Endothelial cell of umbilical vein (primary cell): ENCODE measurements around the gene TMEM132A. TPM values are rescaled to one million over a fixed set of nuclear protein-coding genes. Genes with fewer than 3 reads are reported as not detected.

Experiments used
- BruUV-seq: library from RNA; stranded (reverse); fragments of 400-500 nt; replicated peaks from 2 replicates; lab custom pipeline; 2021; lab: Mats Ljungman, UMichigan
- CTCF ChIA-PET: fragments of 300-600, 350-600 bp; sonication (Branson Sonifier 250); formaldehyde crosslinking; loops from one replicate; lab custom pipeline; 2021; ENCODE audit warnings: antibody characterized with exemption, inconsistent platforms; lab: Charles Lee
- POLR2A ChIA-PET: fragments of 300-600, 350-600 bp; sonication (Branson Sonifier 250); formaldehyde crosslinking; loops from one replicate; lab custom pipeline; 2021; ENCODE audit warnings: antibody characterized with exemption, inconsistent platforms; lab: Charles Lee
- DNase-seq: peaks from one replicate; pipeline ENCODE4 v3.0.0-alpha.2; 2011; ENCODE audit warnings: low read depth, low spot score
- FAIRE-seq: peaks from 2 replicates; lab custom pipeline; 2011; peaks lifted over from hg19 to GRCh38; lab: Jason Lieb, UNC
- H2AFZ ChIP-seq: 2 replicates; pipeline ENCODE4 v1.6.0; 2012; ENCODE audit warnings: low read depth, low read length, control low read depth, inconsistent platforms
- H3K27ac ChIP-seq: 2 replicates; pipeline ENCODE4 v1.5.1; 2011; ENCODE audit warnings: low read depth, mild to moderate bottlenecking, control low read depth, low read length, moderate library complexity; ENCODE audit not compliant: insufficient read depth
- H3K27me3 ChIP-seq, 2 experiments: 2 replicates each; pipeline versions ENCODE4 v1.6.0 to v1.6.1; 2011; ENCODE audit warnings: low read length in 2 of 2, mixed read lengths in 1 of 2; ENCODE audit not compliant: control insufficient read depth in 2 of 2, insufficient read depth in 2 of 2
- H3K36me3 ChIP-seq, 2 experiments: 2 replicates in 1 of 2; 3 replicates in 1 of 2; pipeline ENCODE4 v1.5.1; 2011; ENCODE audit warnings: low read length in 2 of 2, mild to moderate bottlenecking in 1 of 2, moderate library complexity in 1 of 2; ENCODE audit not compliant: control insufficient read depth in 2 of 2, insufficient read depth in 2 of 2; ENCODE audit errors: extremely low read depth in 1 of 2
- H3K4me1 ChIP-seq: 3 replicates; pipeline ENCODE4 v1.5.1; 2011; ENCODE audit warnings: mild to moderate bottlenecking, low read length; ENCODE audit not compliant: control insufficient read depth, insufficient read depth; ENCODE audit errors: extremely low read depth
- H3K4me2 ChIP-seq: 2 replicates; pipeline ENCODE4 v1.6.1; 2011; ENCODE audit warnings: low read length, control low read depth, mixed read lengths; ENCODE audit not compliant: insufficient read depth
- H3K4me3 ChIP-seq, 3 experiments: fragments of 200-600 bp in 1 of 3; sonication (generic), shearing (Covaris generic) in 1 of 3; replicated peaks in 1 of 3; 2 replicates each; pipeline ENCODE4 v1.5.1; 2011 to 2016; ENCODE audit warnings: control low read depth in 3 of 3, low read length in 3 of 3, mild to moderate bottlenecking in 2 of 3, inconsistent platforms in 1 of 3, low read depth in 1 of 3, moderate library complexity in 1 of 3; ENCODE audit not compliant: insufficient read depth in 1 of 3
- H3K79me2 ChIP-seq: 2 replicates; pipeline ENCODE4 v1.6.0; 2012; ENCODE audit warnings: low read length, inconsistent platforms; ENCODE audit not compliant: control insufficient read depth, insufficient read depth
- H3K9ac ChIP-seq: replicated peaks from 2 replicates; pipeline ENCODE3; 2011; ENCODE audit warnings: low read length, control low read depth; ENCODE audit not compliant: insufficient read depth; ENCODE audit errors: extremely low read depth
- H3K9me1 ChIP-seq: replicated peaks from 3 replicates; pipeline ENCODE4 v1.6.0; 2011; ENCODE audit warnings: mild to moderate bottlenecking, low read length; ENCODE audit not compliant: control insufficient read depth, insufficient read depth; ENCODE audit errors: extremely low read depth
- H3K9me3 ChIP-seq: replicated peaks from 2 replicates; pipeline ENCODE4 v1.5.1; 2012; ENCODE audit warnings: low read length, inconsistent platforms; ENCODE audit not compliant: control insufficient read depth, insufficient read depth
- H4K20me1 ChIP-seq: replicated peaks from 2 replicates; pipeline ENCODE3; 2011; ENCODE audit warnings: mild to moderate bottlenecking, low read length; ENCODE audit not compliant: control insufficient read depth, insufficient read depth; ENCODE audit errors: extremely low read depth
- CTCF ChIP-seq, 2 donors: IDR thresholded peaks; 1 replicate in 1 of 2; 2 replicates in 1 of 2; pipeline ENCODE4 v1.5.1; 2011; ENCODE audit warnings: low read length in 2 of 2, mild to moderate bottlenecking in 2 of 2, moderate library complexity in 2 of 2, control low read depth in 1 of 2, inconsistent platforms in 1 of 2, low read depth in 1 of 2; ENCODE audit not compliant: insufficient read depth in 1 of 2; ENCODE audit errors: extremely low read depth in 1 of 2
- EZH2 ChIP-seq: IDR thresholded peaks from 2 replicates; pipeline ENCODE4 v1.6.1; 2012; ENCODE audit warnings: borderline replicate concordance, low read depth, mild to moderate bottlenecking, moderate library complexity, low read length, inconsistent platforms; ENCODE audit not compliant: severe bottlenecking
- FOS ChIP-seq: IDR thresholded peaks from 2 replicates; pipeline ENCODE4 v1.6.1; 2011; ENCODE audit warnings: mild to moderate bottlenecking, low read length, moderate library complexity, borderline replicate concordance; ENCODE audit not compliant: insufficient read depth
- GATA2 ChIP-seq: IDR thresholded peaks from 2 replicates; pipeline ENCODE4 v1.7.0; 2011; ENCODE audit warnings: low read depth, mild to moderate bottlenecking, moderate library complexity, mixed read lengths, low read length; ENCODE audit not compliant: insufficient read length, insufficient read depth
- JUN ChIP-seq: IDR thresholded peaks from 2 replicates; pipeline ENCODE4 v1.6.1; 2011; ENCODE audit warnings: borderline replicate concordance, low read depth; ENCODE audit not compliant: insufficient read length, insufficient read depth
- MAX ChIP-seq: IDR thresholded peaks from 2 replicates; pipeline ENCODE4 v1.6.1; 2011; ENCODE audit not compliant: insufficient read depth, insufficient read length
- MYC ChIP-seq: IDR thresholded peaks from one replicate; pipeline ENCODE4 v1.6.1; 2011; ENCODE audit warnings: mild to moderate bottlenecking, low read depth, low read length
- POLR2A ChIP-seq: IDR thresholded peaks from 2 replicates; pipeline ENCODE4 v1.6.1; 2012; ENCODE audit warnings: low read depth, mild to moderate bottlenecking, control low read depth, low read length
- POLR2AphosphoS5 ChIP-seq: IDR thresholded peaks from 2 replicates; pipeline ENCODE4 v1.6.1; 2012; ENCODE audit warnings: low read depth, mild to moderate bottlenecking, control low read depth, low read length, moderate library complexity; ENCODE audit not compliant: insufficient read depth
- dilution Hi-C: fragments of 300-500 bp; cut with MboI; formaldehyde crosslinking; loops from one replicate; pipeline ENCODE4 v1.15.0; 2019; ENCODE audit warnings: low sequenced_read_pairs; ENCODE audit not compliant: extremely low pct_ligation_motif_present
- intact Hi-C: fragments of 100-400 bp; cut with micrococcal nuclease; formaldehyde crosslinking; loops from one replicate; pipeline ENCODE4 v1.10.0; 2022
- polyA plus RNA-seq, 4 experiments: library from polyadenylated mRNA; depleted of rRNA in 3 of 4; stranded (reverse) in 3 of 4; unstranded in 1 of 4; fragments of >200 nt; gene quantifications; 2 replicates each; pipeline versions ENCODE4 v1.2.1 to v1.2.3, GENCODE V29; 2011 to 2012; ENCODE audit warnings: missing spikeins in 1 of 4
- total RNA-seq: library from RNA; stranded (reverse); gene quantifications from 2 replicates; pipeline ENCODE4 v1.2.3, GENCODE V29; 2021

The TMEM132A gene
- total and polyA plus RNA-seq, 2 donors (not counting 3 experiments of a cell fraction or from before 2014, with no cell fraction given) = 74.3 to 106 TPM

GRCh38 chr11:60928563-60929001 lies 4.3 kb downstream of the TMEM132A start:
- intact Hi-C loops (no loop called here), dilution Hi-C loops (no loop called here)
- CTCF ChIA-PET = interaction anchor here (0.9 to 1.6 kb wide), 3 partner anchors 12 to 29 kb away, joined by 3 to 7 read pairs (median 4); no protein-coding TSS in a partner anchor

More at GRCh38 chr11:60928563-60929001, 4.3 kb downstream of the TMEM132A start:
- TF ChIP-seq CTCF (IDR thresholded peaks at IDR 0.05; ENCODE audit: extremely low read depth in 1 of 2, insufficient read depth in 1 of 2, low read depth in 1 of 2, low read length in 2 of 2) (no peak), FOS (no peak), EZH2 (no peak), POLR2AphosphoS5 (no peak), MAX (no peak), JUN (no peak), MYC (no peak), GATA2 (no peak), POLR2A (no peak)
- Histone ChIP-seq H3K9me1 (no peaks in the 10 kb centered on the region), H2AFZ (no peak overlapping the region), H3K4me2 (no peak overlapping the region), H3K9me3 (no peaks in the 10 kb centered on the region), H3K4me1 (peaks cover 10% of the 10 kb centered on the region), H4K20me1 (no peaks in the 10 kb centered on the region), H3K36me3 (peaks cover 3 to 36% of the 10 kb centered on the region in 2 experiments), H3K4me3 (no peak overlapping the region), H3K79me2 (no peaks in the 10 kb centered on the region), H3K27ac (no peak overlapping the region), H3K9ac (no peak overlapping the region), H3K27me3 (no peaks in the 10 kb centered on the region)
- DNase-seq (no peak), FAIRE-seq (no peak)
- POLR2A ChIA-PET = interaction anchor here (0.5 kb wide), 1 partner anchor 231 kb away, joined by 6 read pairs; no protein-coding TSS in a partner anchor
- BruUV-seq = no TSS peak
